Forelimb muscle (tissue), 1 donor: ENCODE measurements around the gene CD300LF. TPM values are rescaled to one million over a fixed set of nuclear protein-coding genes. Genes with fewer than 3 reads are reported as not detected.

Experiments
- DNase-seq: peaks from one replicate; pipeline ENCODE4 v3.0.0-alpha.2; 2013; ENCODE audit warnings: low read depth
- polyA plus RNA-seq: library from polyadenylated mRNA; unstranded; fragments of 120-200 nt; gene quantifications from one replicate; pipeline ENCODE4 v1.2.1, GENCODE V29; 2013; ENCODE audit not compliant: insufficient read length

Gene CD300LF
- polyA plus RNA-seq, 1 donor = 0.28 TPM

DNA sequence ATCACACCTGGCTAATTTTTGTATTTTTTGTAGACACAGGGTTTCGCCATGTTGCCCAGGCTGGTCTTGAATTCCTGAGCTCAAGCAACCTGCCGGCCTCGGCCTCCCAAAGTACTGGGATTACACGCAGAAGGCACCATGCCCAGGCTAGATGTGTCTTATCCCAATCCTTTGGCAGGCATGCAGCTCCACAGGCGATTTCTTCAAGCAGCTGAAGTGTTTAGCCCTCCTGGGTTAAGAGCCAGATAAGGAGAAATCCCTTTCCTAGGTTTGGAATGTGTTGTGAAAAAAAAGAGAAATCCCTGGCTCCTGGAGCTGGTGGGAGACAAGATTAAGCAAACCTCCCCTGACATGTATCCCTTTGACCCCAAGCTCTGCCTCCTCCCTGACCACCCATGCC lies 33.7 kb upstream of the CD300LF start:
- no peak for DNase-seq

DNA sequence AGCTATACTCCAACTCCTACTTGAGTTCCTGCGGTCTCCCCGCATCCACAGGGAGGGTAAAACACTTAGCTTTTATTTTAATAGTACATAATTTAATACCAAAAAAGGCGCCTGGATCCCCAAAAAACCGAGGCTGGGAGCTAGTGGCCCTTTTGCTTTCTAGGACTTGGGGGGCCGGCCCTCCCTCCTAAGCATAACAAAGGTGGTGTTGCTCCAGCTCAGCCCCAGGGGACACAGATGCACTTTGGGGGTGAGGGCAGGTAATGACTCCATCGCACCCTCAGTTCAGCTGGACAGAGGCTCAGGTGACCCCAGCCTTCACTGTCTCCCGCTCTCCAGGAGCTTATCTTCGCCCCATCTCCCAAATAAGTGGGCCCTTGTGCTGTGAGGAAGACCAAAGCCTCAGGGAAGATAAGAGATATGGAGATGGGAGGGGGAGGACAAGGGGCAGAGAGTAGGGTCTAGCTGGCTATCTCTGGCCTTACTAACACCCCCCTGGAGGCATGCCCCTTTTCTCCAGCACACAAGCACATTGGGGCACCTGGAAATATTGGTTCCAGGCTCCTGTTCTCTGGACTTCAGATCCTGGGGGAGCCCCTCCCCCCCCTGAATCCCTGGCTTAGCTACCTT lies 32.9 kb upstream of the CD300LF start:
- no peak for DNase-seq

- DNase-seq = no peak
These were observed 32.2 kb upstream of the CD300LF start for GRCh38 chr17:74744714-74745547.

DNA sequence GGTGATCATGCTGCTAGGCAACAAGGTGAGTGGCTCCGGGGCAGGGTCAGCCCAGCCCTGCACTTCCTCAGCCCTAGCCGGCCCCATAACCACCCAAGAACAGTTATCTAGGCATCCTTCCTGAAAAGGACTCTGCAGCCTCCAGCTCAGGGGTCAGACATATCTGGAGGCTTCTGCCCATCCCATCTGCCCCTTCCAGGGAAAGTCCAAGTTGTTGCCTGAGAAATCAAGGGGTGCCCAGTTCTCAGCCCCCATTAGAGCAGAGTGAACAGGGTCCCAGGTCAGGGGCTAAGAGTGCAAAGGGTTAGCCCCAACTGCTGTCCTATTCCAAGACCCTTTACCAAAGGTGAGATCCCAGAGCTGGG lies 31.6 kb upstream of the CD300LF start:
- DNase-seq = no peak

GRCh38 chr17:74743755-74744154 lies 31.0 kb upstream of the CD300LF start:
- no peak for DNase-seq

DNA sequence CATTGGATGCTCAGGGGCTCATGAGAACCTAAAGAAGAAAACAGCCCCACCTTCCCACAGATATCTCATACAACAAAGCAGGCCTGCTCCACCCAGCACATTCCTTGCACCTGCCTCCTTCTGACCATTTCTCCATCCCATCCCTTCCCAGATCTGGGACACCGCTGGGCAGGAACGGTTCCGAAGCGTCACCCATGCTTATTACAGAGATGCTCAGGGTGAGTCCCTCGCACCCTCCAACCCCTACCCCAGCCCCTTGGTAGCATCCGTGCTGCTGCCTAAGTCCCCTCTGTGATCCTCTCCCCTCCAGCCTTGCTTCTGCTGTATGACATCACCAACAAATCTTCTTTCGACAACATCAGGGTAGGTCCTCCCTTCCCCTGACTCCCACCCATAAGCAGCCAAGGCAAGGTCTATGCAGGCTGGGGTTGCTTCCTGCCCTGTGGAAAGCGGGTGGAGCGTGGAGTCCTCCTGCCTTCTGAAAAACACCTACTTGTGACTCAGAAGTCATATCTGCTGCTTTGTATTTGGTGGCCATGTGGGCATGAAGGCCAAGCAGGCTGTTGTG lies 30.3 kb upstream of the CD300LF start:
- no peak for DNase-seq

DNA sequence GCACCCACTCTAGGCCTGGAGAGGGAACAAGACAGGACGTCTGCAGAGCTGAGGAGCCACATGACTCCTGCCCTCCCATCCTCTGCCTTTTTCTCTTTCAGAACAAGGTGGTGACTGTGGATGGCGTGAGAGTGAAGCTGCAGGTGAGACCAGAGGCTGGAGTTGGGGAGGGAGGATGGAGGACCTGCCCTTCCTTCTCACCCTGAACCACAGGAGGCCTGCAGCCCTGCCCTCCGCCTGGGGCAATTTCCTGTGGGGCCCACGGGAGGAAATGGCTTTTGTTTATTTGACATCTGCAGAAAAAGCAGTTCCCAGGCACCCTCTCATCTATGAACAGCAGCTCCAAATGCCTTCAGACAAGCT lies 29.4 kb upstream of the CD300LF start:
- no peak for DNase-seq

DNA sequence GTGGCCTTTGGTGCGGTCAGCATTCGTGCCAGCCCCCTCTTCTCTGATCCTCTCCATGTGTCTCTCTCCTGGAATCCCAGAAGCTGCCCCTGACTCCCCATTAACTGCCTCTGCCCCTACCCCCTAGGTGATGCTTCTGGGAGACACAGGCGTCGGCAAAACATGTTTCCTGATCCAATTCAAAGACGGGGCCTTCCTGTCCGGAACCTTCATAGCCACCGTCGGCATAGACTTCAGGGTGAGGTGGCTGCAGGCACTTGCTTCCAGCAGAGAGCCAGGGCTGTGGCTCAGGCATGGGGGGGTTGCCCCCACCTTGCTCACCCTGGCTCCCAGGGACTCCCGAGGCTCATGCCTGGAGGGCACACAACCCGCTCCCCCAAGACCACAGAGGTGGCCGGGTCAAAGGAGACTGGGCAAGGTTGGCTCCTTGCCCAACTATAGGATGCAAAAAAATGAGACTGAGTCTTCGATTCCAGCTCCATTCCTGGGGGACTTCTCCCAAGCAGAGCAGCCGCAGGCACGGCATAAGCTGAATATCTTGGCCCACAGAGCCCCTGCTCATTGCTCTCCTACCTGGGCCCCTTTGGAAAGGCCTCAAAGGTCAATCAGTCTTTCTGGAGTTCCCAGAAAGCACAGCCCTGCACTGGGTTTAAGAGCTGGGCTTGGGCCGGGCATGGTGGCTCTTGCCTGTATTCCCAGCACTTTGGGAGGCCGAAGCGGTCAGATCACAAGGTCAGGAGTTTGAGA lies 28.1 kb upstream of the CD300LF start:
- DNase-seq = no peak

- DNase-seq = no peak
These were observed 27.4 kb upstream of the CD300LF start for GRCh38 chr17:74740173-74740572.

GRCh38 chr17:74739227-74739831 lies 26.6 kb upstream of the CD300LF start:
- DNase-seq = no peak

- DNase-seq = no peak
These were observed 25.6 kb upstream of the CD300LF start for GRCh38 chr17:74738051-74738996.

GRCh38 chr17:74737299-74738050 lies 24.8 kb upstream of the CD300LF start:
- DNase-seq = no peak

- DNase-seq = no peak
These were observed 24.0 kb upstream of the CD300LF start, which contains the start of gene RAB37 for GRCh38 chr17:74736513-74737298. RAB37 (plus strand) TSS chr17:74737256; CDS start chr17:74737273, 17 bp downstream.

GRCh38 chr17:74734256-74734655 lies 21.5 kb upstream of the CD300LF start:
- no peak for DNase-seq

GRCh38 chr17:74733365-74734122 lies 20.8 kb upstream of the CD300LF start:
- no peak for DNase-seq

DNA sequence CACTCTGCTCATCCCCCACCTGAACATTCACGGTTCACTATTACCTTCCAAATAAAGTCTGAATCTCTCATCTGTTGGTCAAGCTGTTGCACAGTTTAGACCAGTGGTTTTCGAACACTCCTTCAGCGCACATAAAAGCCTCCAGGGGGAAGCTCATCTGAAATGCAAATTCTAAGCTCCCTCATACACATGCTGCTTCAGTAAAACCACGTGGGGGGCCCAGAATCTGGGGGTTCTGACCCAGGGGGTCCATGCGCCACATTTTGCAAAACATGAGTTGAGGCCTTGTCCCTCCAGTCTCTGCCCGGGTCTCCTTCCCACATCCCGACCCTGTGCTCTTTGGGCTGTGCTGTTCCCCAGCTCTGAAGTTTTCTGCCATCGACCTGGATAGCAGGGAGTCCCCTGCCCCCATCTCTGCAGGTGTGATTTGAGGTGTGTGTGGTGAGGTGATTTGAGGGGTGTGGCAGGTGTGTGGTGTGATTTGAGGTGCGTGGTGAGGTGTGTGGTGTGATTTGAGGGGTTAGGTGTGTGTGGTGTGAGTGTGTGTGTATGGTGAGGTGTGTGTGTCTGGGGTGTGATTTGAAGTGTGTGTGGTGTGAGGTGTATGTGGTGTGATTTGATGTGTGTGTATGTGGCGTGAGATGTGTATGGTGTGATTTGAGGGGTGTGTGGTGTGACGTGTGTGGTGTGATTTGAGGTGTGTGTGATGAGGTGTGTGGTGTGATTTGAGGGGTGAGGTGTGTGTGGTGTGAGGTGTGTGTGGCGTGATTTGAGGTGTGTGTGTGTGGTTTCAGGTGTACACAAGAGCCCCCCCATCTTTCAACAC lies 19.5 kb upstream of the CD300LF start:
- DNase-seq = no peak

GRCh38 chr17:74731347-74731605 lies 18.6 kb upstream of the CD300LF start:
- no peak for DNase-seq
